T-cell (primary cell): ENCODE data around the gene ZNF684. TPM values are rescaled to one million over a fixed set of nuclear protein-coding genes. Genes with fewer than 3 reads are reported as not detected.

Experiments used
- total RNA-seq, 35 experiments: library from RNA in 6 of 35; stranded (reverse) in 6 of 35; fragments of 120-200 nt in 1 of 35; gene quantifications; one replicate each; pipeline versions ENCODE4 v1.2.1 to v1.2.4 and lab custom pipeline; 2013 to 2026

The ZNF684 gene
- total RNA-seq, 5 donors from 2014 or later (not counting 1 experiment from before 2014, with no cell fraction given) = 2.4 to 6.0 (median 4.5) TPM

Other genes starting within 250 kb of the ZNF684 start
- gene COL9A2, start 214.4 kb upstream of the ZNF684 start, total RNA-seq = 1 to 10 TPM; 3.5 to 4.6 (median 3.8) TPM
- 100 to 1,000 TPM; 120 to 254 (median 123) TPM for gene SMAP2, start 157.9 kb upstream of the ZNF684 start, total RNA-seq
- 10 to 100 TPM in 2 of 5 donors, 1 to 10 TPM in 3; 3.1 to 12.5 (median 7.5) TPM for gene ZFP69B, start 81.2 kb upstream of the ZNF684 start, total RNA-seq
- gene ZFP69, start 54.3 kb upstream of the ZNF684 start, total RNA-seq = 1 to 10 TPM; 3.9 to 4.5 (median 4.1) TPM
- 10 to 100 TPM in 4 of 5 donors, 1 to 10 TPM in 1; 6.9 to 12.1 (median 10.6) TPM for gene EXO5, start 22.9 kb upstream of the ZNF684 start, total RNA-seq
- 1 to 10 TPM; 1.8 to 3.0 (median 2.3) TPM for gene RIMS3, start 134.0 kb downstream of the ZNF684 start, total RNA-seq
- 10 to 100 TPM; 50.1 to 60.4 (median 52.9) TPM for gene NFYC, start 160.1 kb downstream of the ZNF684 start, total RNA-seq